Suprapubic skin (tissue), 3 donors: ENCODE measurements around the gene NR2F1-AS1.

Experiments
- POLR2A ChIP-seq, 2 donors: fragments of 450-650 bp; IDR thresholded peaks; one replicate each; pipeline ENCODE4 v1.6.1; 2017; ENCODE audit warnings: antibody characterized with exemption in 2 of 2, mild to moderate bottlenecking in 2 of 2, moderate library complexity in 2 of 2
- TF ChIP-seq, protein P1 (sequence below), 2 donors: fragments of 200-600 bp in 1 of 2; fragments of 450-650 bp in 1 of 2; sonication (generic) in 1 of 2; IDR thresholded peaks; one replicate each; pipeline ENCODE4 v1.5.1; 2016 to 2019; ENCODE audit warnings: antibody characterized with exemption in 2 of 2, mild to moderate bottlenecking in 1 of 2, moderate library complexity in 1 of 2

GRCh38 chr5:93601802-93602155 is 20.8 kb upstream of the NR2F1-AS1 start:
- TF ChIP-seq, protein P1, sequence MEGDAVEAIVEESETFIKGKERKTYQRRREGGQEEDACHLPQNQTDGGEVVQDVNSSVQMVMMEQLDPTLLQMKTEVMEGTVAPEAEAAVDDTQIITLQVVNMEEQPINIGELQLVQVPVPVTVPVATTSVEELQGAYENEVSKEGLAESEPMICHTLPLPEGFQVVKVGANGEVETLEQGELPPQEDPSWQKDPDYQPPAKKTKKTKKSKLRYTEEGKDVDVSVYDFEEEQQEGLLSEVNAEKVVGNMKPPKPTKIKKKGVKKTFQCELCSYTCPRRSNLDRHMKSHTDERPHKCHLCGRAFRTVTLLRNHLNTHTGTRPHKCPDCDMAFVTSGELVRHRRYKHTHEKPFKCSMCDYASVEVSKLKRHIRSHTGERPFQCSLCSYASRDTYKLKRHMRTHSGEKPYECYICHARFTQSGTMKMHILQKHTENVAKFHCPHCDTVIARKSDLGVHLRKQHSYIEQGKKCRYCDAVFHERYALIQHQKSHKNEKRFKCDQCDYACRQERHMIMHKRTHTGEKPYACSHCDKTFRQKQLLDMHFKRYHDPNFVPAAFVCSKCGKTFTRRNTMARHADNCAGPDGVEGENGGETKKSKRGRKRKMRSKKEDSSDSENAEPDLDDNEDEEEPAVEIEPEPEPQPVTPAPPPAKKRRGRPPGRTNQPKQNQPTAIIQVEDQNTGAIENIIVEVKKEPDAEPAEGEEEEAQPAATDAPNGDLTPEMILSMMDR (IDR thresholded peaks at IDR 0.05) = no peak
- TF ChIP-seq POLR2A (IDR thresholded peaks at IDR 0.05) = no peak
